A549 (cell line): ENCODE data around the gene SMAD3. TPM values are rescaled to one million over a fixed set of nuclear protein-coding genes. Genes with fewer than 3 reads are reported as not detected.

Experiments used
- ATAC-seq, 2 experiments: fragments of 200-7000 bp in 1 of 2; fragments of >200 bp in 1 of 2; cut with Nextera tagmentation in 1 of 2; cut with Tn5 transposase in 1 of 2; 3 replicates each; pipeline versions ENCODE4 v1.8.0 to v1.9.1; 2018 to 2020; ENCODE audit warnings: mild to moderate bottlenecking in 1 of 2, moderate library complexity in 1 of 2
- CTCF ChIA-PET: fragments of 300-600 bp; sonication (Branson Sonifier 250); formaldehyde crosslinking; extraction: SDS; loops from one replicate; lab custom pipeline; 2021; ENCODE audit warnings: antibody characterized with exemption, inconsistent platforms; lab: Yijun Ruan, JAX
- POLR2A ChIA-PET: fragments of 350-600 bp; formaldehyde crosslinking; extraction: SDS; loops from one replicate; lab custom pipeline; 2021; ENCODE audit warnings: antibody characterized with exemption, inconsistent platforms; lab: Yijun Ruan, JAX
- DNase-seq, 2 experiments: peaks; one replicate each; pipeline versions ENCODE4 v3.0.0 to v3.0.0-alpha.2; 2011 to 2016; ENCODE audit warnings: low read depth in 1 of 2, low spot score in 1 of 2
- FAIRE-seq: peaks from 2 replicates; lab custom pipeline; 2011; peaks lifted over from hg19 to GRCh38; lab: Jason Lieb, UNC
- H3K27ac ChIP-seq, 2 experiments: fragments of >200 bp; sonication (Bioruptor Twin); formaldehyde crosslinking; 3 replicates each; pipeline ENCODE4 v1.5.1; 2016 to 2017
- H3K4me1 ChIP-seq: fragments of >200 bp; sonication (Bioruptor Twin); formaldehyde crosslinking; 3 replicates; pipeline ENCODE4 v1.6.1; 2016
- H3K4me2 ChIP-seq: fragments of >200 bp; sonication (Bioruptor Twin); formaldehyde crosslinking; 3 replicates; pipeline ENCODE4 v1.6.1; 2016
- H3K4me3 ChIP-seq: fragments of >200 bp; sonication (Bioruptor Twin); formaldehyde crosslinking; 3 replicates; pipeline ENCODE4 v1.5.1; 2016
- H3K9me3 ChIP-seq: fragments of >200 bp; sonication (Bioruptor Twin); formaldehyde crosslinking; 3 replicates; pipeline ENCODE4 v1.6.1; 2016
- ATOH8 ChIP-seq: fragments of 250-450 bp; sonication (Bioruptor Pico); IDR thresholded peaks from 2 replicates; pipeline ENCODE4 v1.5.0; 2020; ENCODE audit warnings: low read depth, mild to moderate bottlenecking, moderate library complexity
- BHLHE40 ChIP-seq: IDR thresholded peaks from 2 replicates; pipeline ENCODE4 v1.6.1; 2012; ENCODE audit warnings: low read depth, low read length, inconsistent platforms
- CBX2 ChIP-seq: fragments of 200-600 bp; sonication (generic); IDR thresholded peaks from 2 replicates; pipeline ENCODE4 v1.6.1; 2016; ENCODE audit warnings: low read depth, mild to moderate bottlenecking, borderline replicate concordance
- CHD4 ChIP-seq: fragments of 200-600 bp; sonication (generic); IDR thresholded peaks from 2 replicates; pipeline ENCODE4 v1.6.1; 2016; ENCODE audit warnings: antibody characterized with exemption, mild to moderate bottlenecking, borderline replicate concordance
- EHF ChIP-seq: fragments of 250-450 bp; sonication (Bioruptor Pico); IDR thresholded peaks from 2 replicates; pipeline ENCODE4 v1.5.0; 2020; ENCODE audit warnings: mild to moderate bottlenecking
- ELK1 ChIP-seq: fragments of 150-350 bp; IDR thresholded peaks from 2 replicates; pipeline ENCODE4 v1.6.1; 2014; ENCODE audit warnings: low read depth, mild to moderate bottlenecking, low read length
- EP300 ChIP-seq, 2 experiments: fragments of >200 bp; sonication (Bioruptor Twin); formaldehyde crosslinking; IDR thresholded peaks; 2 replicates in 1 of 2; 3 replicates in 1 of 2; pipeline ENCODE4 v1.6.1; 2016 to 2017
- FOSL2 ChIP-seq, 2 experiments: fragments of 450-650 bp in 1 of 2; fragments of >200 bp in 1 of 2; sonication (Bioruptor Twin) in 1 of 2; formaldehyde crosslinking; IDR thresholded peaks; 2 replicates each; pipeline versions ENCODE4 v1.5.0 to v1.6.1; 2016 to 2020; ENCODE audit warnings: mild to moderate bottlenecking in 1 of 2, moderate library complexity in 1 of 2
- GATA3 ChIP-seq: IDR thresholded peaks from 2 replicates; pipeline ENCODE4 v1.6.1; 2012; ENCODE audit warnings: borderline replicate concordance
- HES2 ChIP-seq: fragments of >200 bp; sonication (Bioruptor Twin); formaldehyde crosslinking; IDR thresholded peaks from 2 replicates; pipeline ENCODE4 v1.6.1; 2016
- HEYL ChIP-seq: fragments of 250-450 bp; sonication (Bioruptor Pico); IDR thresholded peaks from 2 replicates; pipeline ENCODE4 v1.8.0; 2021; ENCODE audit warnings: mild to moderate bottlenecking, moderate library complexity
- KDM1A ChIP-seq: fragments of 200-600 bp; sonication (generic); IDR thresholded peaks from 2 replicates; pipeline ENCODE4 v1.6.1; 2016; ENCODE audit warnings: low read depth, mild to moderate bottlenecking
- KDM5A ChIP-seq: fragments of 200-600 bp; sonication (generic); IDR thresholded peaks from 2 replicates; pipeline ENCODE4 v1.6.1; 2016; ENCODE audit warnings: antibody characterized with exemption, mild to moderate bottlenecking
- MAZ ChIP-seq: fragments of 150-350 bp; IDR thresholded peaks from 2 replicates; pipeline ENCODE4 v1.6.1; 2014; ENCODE audit warnings: antibody characterized with exemption, low read depth, low read length, borderline replicate concordance
- NFE2L2 ChIP-seq: fragments of 150-350 bp; conservative IDR thresholded peaks from 2 replicates; pipeline ENCODE4 v1.6.1; 2014; ENCODE audit warnings: low read length
- NPAS2 ChIP-seq: fragments of 250-450 bp; sonication (Bioruptor Pico); IDR thresholded peaks from 2 replicates; pipeline ENCODE4 v1.8.0; 2022; ENCODE audit warnings: mild to moderate bottlenecking, moderate library complexity, borderline replicate concordance
- PHF8 ChIP-seq: fragments of 200-600 bp; sonication (generic); IDR thresholded peaks from 2 replicates; pipeline ENCODE4 v1.6.1; 2016; ENCODE audit warnings: low read depth, mild to moderate bottlenecking, antibody characterized with exemption, moderate library complexity, borderline replicate concordance
- RFX5 ChIP-seq: fragments of 450-650 bp; IDR thresholded peaks from 2 replicates; pipeline ENCODE4 v1.7.1; 2014; ENCODE audit warnings: antibody characterized with exemption, mild to moderate bottlenecking, moderate library complexity
- SMC3 ChIP-seq: fragments of >200 bp; sonication (Bioruptor Twin); formaldehyde crosslinking; IDR thresholded peaks from 3 replicates; pipeline ENCODE4 v1.6.1; 2018; ENCODE audit warnings: inconsistent platforms
- SREBF2 ChIP-seq: fragments of 450-650 bp; IDR thresholded peaks from 2 replicates; pipeline ENCODE4 v1.6.1; 2014; ENCODE audit warnings: mild to moderate bottlenecking, moderate library complexity
- TFCP2L1 ChIP-seq: fragments of 250-450 bp; sonication (Bioruptor Pico); IDR thresholded peaks from 2 replicates; pipeline ENCODE4 v1.5.0; 2021; ENCODE audit warnings: mild to moderate bottlenecking
- ZC3H11A ChIP-seq: fragments of 450-650 bp; IDR thresholded peaks from 2 replicates; pipeline ENCODE4 v1.6.1; 2014; ENCODE audit warnings: antibody characterized with exemption, mild to moderate bottlenecking
- ZNF302 ChIP-seq: fragments of 250-450 bp; sonication (Bioruptor Pico); IDR thresholded peaks from 2 replicates; pipeline ENCODE4 v1.9.0; 2021; ENCODE audit warnings: inconsistent platforms, mild to moderate bottlenecking, moderate library complexity
- ZSCAN20 ChIP-seq: fragments of 250-450 bp; sonication (Bioruptor Pico); IDR thresholded peaks from 2 replicates; pipeline ENCODE4 v1.8.0; 2022; ENCODE audit warnings: mild to moderate bottlenecking, moderate library complexity
- WGBS: methylation state at CpG from one replicate; pipeline ENCODE4 v1.1.6; 2017; ENCODE audit errors: missing lambda C conversion rate; 5-methylcytosine and 5-hydroxymethylcytosine counted together
- polyA plus RNA-seq, 4 experiments: library from polyadenylated mRNA; depleted of rRNA in 3 of 4; stranded (reverse); fragments of >200 nt; fragmentation: RNase III in 1 of 4; extraction: RNeasy Plus Mini Kit Qiagen cat#74134 plus additional on column Dnase treatment in 1 of 4; gene quantifications; 2 replicates in 3 of 4; 3 replicates in 1 of 4; pipeline ENCODE4 v1.2.3, GENCODE V29; 2011 to 2017
- TF ChIP-seq, protein P1 (sequence below): fragments of 250-450 bp; sonication (Bioruptor Pico); IDR thresholded peaks from 2 replicates; pipeline ENCODE4 v1.5.0; 2021; ENCODE audit warnings: mild to moderate bottlenecking, moderate library complexity, borderline replicate concordance
- TF ChIP-seq, protein P2 (sequence below): fragments of >200 bp; sonication (Bioruptor Twin); formaldehyde crosslinking; IDR thresholded peaks from 3 replicates; pipeline ENCODE4 v1.5.1; 2016
- TF ChIP-seq, protein P3 (sequence below): IDR thresholded peaks from 2 replicates; pipeline ENCODE4 v1.6.1; 2012; ENCODE audit warnings: low read depth, borderline replicate concordance

Gene SMAD3
- polyA plus RNA-seq, 2 of the 4 experiments (the other 2 are of a cell fraction): 74.6 to 77.2 TPM

DNA sequence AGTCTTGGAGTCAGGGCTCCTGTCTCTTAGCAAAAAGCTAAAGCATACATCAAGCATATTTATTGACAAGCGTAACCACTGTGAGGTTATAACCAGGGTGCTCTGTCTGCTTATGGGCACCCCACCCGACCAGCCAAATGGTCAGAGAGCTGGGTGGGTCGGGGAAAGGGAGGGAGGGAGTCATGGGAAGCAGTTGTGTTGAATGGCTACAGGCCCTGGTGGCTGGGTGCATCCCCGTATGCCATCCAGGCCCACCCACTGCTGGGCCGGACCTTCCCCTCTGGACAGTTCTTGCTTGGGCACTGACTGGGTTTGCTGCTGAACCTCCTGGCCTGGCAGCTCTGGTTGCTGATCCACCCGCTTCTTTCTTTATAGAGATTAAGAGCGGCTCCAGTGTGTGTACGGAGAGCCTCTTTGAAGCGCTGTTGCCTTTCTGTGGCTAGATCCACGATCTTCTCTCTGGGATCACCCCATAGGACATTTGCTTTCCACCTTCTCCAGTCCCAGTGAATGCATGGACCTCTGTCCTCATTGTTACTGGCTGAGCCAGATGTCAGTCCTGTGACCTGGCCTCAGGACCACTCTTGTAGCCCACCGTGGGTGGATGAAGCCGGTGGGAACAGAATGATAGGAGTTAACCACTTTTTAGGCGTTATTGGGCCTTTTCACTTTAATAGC lies 59.6 kb downstream of the SMAD3 start (continued):
- TF ChIP-seq, protein P1, sequence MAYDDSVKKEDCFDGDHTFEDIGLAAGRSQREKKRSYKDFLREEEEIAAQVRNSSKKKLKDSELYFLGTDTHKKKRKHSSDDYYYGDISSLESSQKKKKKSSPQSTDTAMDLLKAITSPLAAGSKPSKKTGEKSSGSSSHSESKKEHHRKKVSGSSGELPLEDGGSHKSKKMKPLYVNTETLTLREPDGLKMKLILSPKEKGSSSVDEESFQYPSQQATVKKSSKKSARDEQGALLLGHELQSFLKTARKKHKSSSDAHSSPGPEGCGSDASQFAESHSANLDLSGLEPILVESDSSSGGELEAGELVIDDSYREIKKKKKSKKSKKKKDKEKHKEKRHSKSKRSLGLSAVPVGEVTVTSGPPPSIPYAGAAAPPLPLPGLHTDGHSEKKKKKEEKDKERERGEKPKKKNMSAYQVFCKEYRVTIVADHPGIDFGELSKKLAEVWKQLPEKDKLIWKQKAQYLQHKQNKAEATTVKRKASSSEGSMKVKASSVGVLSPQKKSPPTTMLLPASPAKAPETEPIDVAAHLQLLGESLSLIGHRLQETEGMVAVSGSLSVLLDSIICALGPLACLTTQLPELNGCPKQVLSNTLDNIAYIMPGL (CRISPR knock-in tag): no peak
- TF ChIP-seq ELK1 (no peak), GATA3 (no peak), EHF (peak; percentile 72; the same call in 1 of the 2 replicates), MAZ (no peak), ATOH8 (no peak; the same call in 1 of the 2 replicates), NFE2L2 (no peak), ZNF302 (CRISPR knock-in tag) (0 out of 2 replicates have a peak, but pooled peaks have one; percentile 8), NPAS2 (CRISPR knock-in tag) (no peak), HEYL (CRISPR knock-in tag) (peak; percentile 40; the same call in 1 of the 2 replicates), HES2 (no peak), CHD4 (no peak), ZC3H11A (no peak)

DNA sequence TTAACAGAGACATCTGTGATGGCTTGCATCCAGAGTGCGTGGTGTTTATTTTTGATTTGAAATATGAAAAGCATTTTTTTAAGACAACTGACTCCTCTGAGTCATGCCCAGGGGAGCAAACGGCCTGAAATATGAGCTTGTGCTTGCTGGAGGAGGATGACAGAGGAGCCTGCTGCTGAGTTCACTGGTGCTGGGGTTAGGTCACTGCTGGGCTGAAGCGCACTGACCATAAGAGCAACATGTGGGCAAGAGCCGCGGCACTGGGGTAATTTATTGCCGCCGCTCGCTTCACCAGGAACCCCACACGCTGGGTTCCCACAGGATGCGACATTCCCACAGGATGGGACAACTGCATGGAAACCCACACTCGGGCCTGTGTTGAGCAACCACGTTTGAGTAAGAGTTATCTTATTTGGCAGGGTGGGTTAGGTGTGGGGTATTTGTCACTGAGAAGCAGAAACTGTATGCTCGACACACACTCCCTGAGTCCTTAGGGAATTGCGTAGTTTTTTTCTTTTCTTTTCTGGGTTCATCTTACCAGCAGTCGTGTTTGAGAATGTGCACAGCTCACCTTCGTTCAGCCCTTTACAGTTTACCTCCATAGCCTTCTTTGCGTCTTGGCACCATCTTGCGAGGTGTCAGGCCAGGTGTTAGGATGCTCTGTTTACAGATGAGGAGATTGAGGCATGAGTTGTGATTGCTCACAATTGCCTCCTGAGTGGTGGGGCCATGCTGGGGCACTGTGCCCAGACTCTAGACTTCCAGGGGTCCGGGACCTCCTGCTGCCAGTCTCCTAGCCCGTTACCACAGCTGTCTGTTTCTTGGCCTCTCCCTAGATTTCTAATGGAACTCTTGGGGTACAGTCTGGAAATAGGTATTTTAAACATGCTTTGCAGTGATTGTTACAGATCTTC lies 60.4 kb downstream of the SMAD3 start:
- Histone ChIP-seq H3K9me3 (no peaks in the 10 kb centered on the region), H3K27ac (peak overlapping the region; percentile 86 to 92), H3K4me3 (peak overlapping the region; percentile 37), H3K4me1 (peaks cover 97% of the 10 kb centered on the region), H3K4me2 (peak overlapping the region; percentile 88)
- ChIA-PET POLR2A (interaction anchor here (0.5 to 3.5 kb wide), 15 partner anchors 9 to 1917 kb away, joined by 3 to 24 read pairs (median 9); partner anchors contain the start of gene SMAD3), CTCF (interaction anchor here (0.6 to 15.8 kb wide), 18 partner anchors 11 to 336 kb away, joined by 3 to 142 read pairs (median 4); no protein-coding TSS in a partner anchor)
- peak; percentile 93 to 97 for DNase-seq
- FAIRE-seq: peak; percentile 46
- 5% methylated on average over 20 of the region's 20 CpGs for WGBS
- ATAC-seq: peak; percentile 73 to 78
- peak; percentile 91; the same call in 1 of the 2 replicates for TF ChIP-seq ATOH8
- peak; percentile 89 to 91; a peak in 4 of 5 replicates for TF ChIP-seq EP300 (IDR thresholded peaks at IDR 0.05)
- TF ChIP-seq SREBF2: no peak
- TF ChIP-seq RFX5: no peak
- TF ChIP-seq TFCP2L1 (CRISPR knock-in tag): peak; percentile 60; the same call in 1 of the 2 replicates
- 0 out of 2 replicates have a peak, but pooled peaks have one; percentile 8 for TF ChIP-seq ZNF302 (CRISPR knock-in tag)
- TF ChIP-seq FOSL2 (IDR thresholded peaks at IDR 0.05): peak; percentile 89
- peak; percentile 96 for TF ChIP-seq FOSL2 (CRISPR knock-in tag; IDR thresholded peaks at IDR 0.05)
- no peak for TF ChIP-seq ZSCAN20 (CRISPR knock-in tag)
- TF ChIP-seq EHF: peak; percentile 20
- TF ChIP-seq SMC3: peak; percentile 51
- peak; percentile 5; the same call in 1 of the 2 replicates for TF ChIP-seq NFE2L2
- TF ChIP-seq, protein P2, sequence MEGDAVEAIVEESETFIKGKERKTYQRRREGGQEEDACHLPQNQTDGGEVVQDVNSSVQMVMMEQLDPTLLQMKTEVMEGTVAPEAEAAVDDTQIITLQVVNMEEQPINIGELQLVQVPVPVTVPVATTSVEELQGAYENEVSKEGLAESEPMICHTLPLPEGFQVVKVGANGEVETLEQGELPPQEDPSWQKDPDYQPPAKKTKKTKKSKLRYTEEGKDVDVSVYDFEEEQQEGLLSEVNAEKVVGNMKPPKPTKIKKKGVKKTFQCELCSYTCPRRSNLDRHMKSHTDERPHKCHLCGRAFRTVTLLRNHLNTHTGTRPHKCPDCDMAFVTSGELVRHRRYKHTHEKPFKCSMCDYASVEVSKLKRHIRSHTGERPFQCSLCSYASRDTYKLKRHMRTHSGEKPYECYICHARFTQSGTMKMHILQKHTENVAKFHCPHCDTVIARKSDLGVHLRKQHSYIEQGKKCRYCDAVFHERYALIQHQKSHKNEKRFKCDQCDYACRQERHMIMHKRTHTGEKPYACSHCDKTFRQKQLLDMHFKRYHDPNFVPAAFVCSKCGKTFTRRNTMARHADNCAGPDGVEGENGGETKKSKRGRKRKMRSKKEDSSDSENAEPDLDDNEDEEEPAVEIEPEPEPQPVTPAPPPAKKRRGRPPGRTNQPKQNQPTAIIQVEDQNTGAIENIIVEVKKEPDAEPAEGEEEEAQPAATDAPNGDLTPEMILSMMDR: no peak
- no peak for TF ChIP-seq PHF8
- no peak for TF ChIP-seq KDM5A
- TF ChIP-seq MAZ: no peak
- no peak for TF ChIP-seq KDM1A
- no peak for TF ChIP-seq CBX2
- TF ChIP-seq BHLHE40: no peak
- TF ChIP-seq, protein P3, sequence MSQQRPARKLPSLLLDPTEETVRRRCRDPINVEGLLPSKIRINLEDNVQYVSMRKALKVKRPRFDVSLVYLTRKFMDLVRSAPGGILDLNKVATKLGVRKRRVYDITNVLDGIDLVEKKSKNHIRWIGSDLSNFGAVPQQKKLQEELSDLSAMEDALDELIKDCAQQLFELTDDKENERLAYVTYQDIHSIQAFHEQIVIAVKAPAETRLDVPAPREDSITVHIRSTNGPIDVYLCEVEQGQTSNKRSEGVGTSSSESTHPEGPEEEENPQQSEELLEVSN: peak; percentile 45
